CD4-positive, CD25-positive, alpha-beta regulatory T cell (primary cell): ENCODE results near the gene GRAP2. TPM values are rescaled to one million over a fixed set of nuclear protein-coding genes. Genes with fewer than 3 reads are reported as not detected.
A peak's percentile ranks its signal among the peaks of the same experiment; 100 is the strongest.

ENCODE experiments used
- ATAC-seq, 2 donors: fragments of 150-1000 bp; cut with Tn5 transposase; one replicate each; pipeline ENCODE4 v1.10.0; 2021; ENCODE audit warnings: low read depth in 2 of 2, moderate number of reproducible peaks in 2 of 2, moderate library complexity in 1 of 2
- DNase-seq, 3 donors: peaks; one replicate each; pipeline versions ENCODE4 v3.0.0 to v3.0.0-alpha.2; 2012 to 2022; ENCODE audit warnings: mixed read lengths in 1 of 3
- H3K27ac ChIP-seq: one replicate; pipeline ENCODE4 v1.7.0; 2013; ENCODE audit warnings: mild to moderate bottlenecking, low read length; ENCODE audit not compliant: insufficient read depth, poor library complexity, severe bottlenecking
- H3K27me3 ChIP-seq: one replicate; pipeline ENCODE4 v1.7.0; 2013; ENCODE audit warnings: low read length; ENCODE audit not compliant: control insufficient read depth, insufficient read depth
- H3K36me3 ChIP-seq: one replicate; pipeline ENCODE4 v1.7.0; 2013; ENCODE audit warnings: mild to moderate bottlenecking, low read length, moderate library complexity; ENCODE audit not compliant: control insufficient read depth, insufficient read depth
- H3K4me1 ChIP-seq: 2 replicates; pipeline ENCODE4 v1.7.0; 2013; ENCODE audit warnings: mild to moderate bottlenecking, low read length; ENCODE audit not compliant: insufficient read depth, control insufficient read depth, poor library complexity, severe bottlenecking
- H3K4me3 ChIP-seq: one replicate; pipeline ENCODE4 v1.7.0; 2013; ENCODE audit warnings: low read depth, mild to moderate bottlenecking, low read length, moderate library complexity
- H3K9me3 ChIP-seq, 2 experiments: 1 replicate in 1 of 2; 2 replicates in 1 of 2; pipeline ENCODE4 v1.7.0; 2013; ENCODE audit warnings: low read length in 2 of 2, mild to moderate bottlenecking in 1 of 2, moderate library complexity in 1 of 2; ENCODE audit not compliant: control insufficient read depth in 2 of 2
- H3K27ac Mint-ChIP-seq, 3 donors: one replicate each; pipeline ENCODE4 v1.8.0; 2020 to 2022; ENCODE audit warnings: mild to moderate bottlenecking in 3 of 3, mixed read lengths in 3 of 3, moderate library complexity in 2 of 3
- H3K27me3 Mint-ChIP-seq: one replicate; pipeline ENCODE4 v1.8.0; 2022; ENCODE audit warnings: mild to moderate bottlenecking, mixed read lengths
- H3K36me3 Mint-ChIP-seq: one replicate; pipeline ENCODE4 v1.8.0; 2020; ENCODE audit warnings: mixed read lengths
- H3K4me1 Mint-ChIP-seq, 4 donors: one replicate each; pipeline ENCODE4 v1.8.0; 2020 to 2022; ENCODE audit warnings: mixed read lengths in 4 of 4, mild to moderate bottlenecking in 1 of 4
- H3K4me3 Mint-ChIP-seq, 4 donors: one replicate each; pipeline ENCODE4 v1.8.0; 2020 to 2022; ENCODE audit warnings: mild to moderate bottlenecking in 4 of 4, mixed read lengths in 4 of 4, moderate library complexity in 3 of 4
- H3K9me3 Mint-ChIP-seq, 7 donors: one replicate each; pipeline ENCODE4 v1.8.0; 2020 to 2022; ENCODE audit warnings: mixed read lengths in 7 of 7, mild to moderate bottlenecking in 3 of 7, moderate library complexity in 2 of 7
- polyA plus RNA-seq, 4 donors: library from polyadenylated mRNA; unstranded; fragments of 300-500 nt; fragmentation: Illumina TruSeq; gene quantifications; one replicate each; pipeline ENCODE4 v1.2.3, GENCODE V29; 2021
- total RNA-seq: library from RNA; stranded (reverse); gene quantifications from one replicate; pipeline ENCODE4 v1.2.3, GENCODE V29; 2022

The GRAP2 gene
- total and polyA plus RNA-seq, 5 donors from 2014 or later, result 48.9 to 160 (median 55.3) TPM

GRCh38 chr22:39965748-39966147 lies 64.9 kb downstream of the GRAP2 start:
- ATAC-seq, result no peak
- Mint-ChIP-seq H3K4me1 (peaks cover 8 to 25% (median 18%) of the 10 kb centered on the region in 4 donors), H3K36me3 (peaks cover 60% of the 10 kb centered on the region)

GRCh38 chr22:39966470-39966869 lies 65.6 kb downstream of the GRAP2 start:
- peak overlapping the region in 1 of 3 donors; percentile 61 for H3K27ac Mint-ChIP-seq
- peaks cover 58% of the 10 kb centered on the region for H3K36me3 Mint-ChIP-seq
- H3K36me3 ChIP-seq, result peaks cover 94% of the 10 kb centered on the region

More at GRCh38 chr22:39965748-39966147, 64.9 kb downstream of the GRAP2 start:
- H3K27ac ChIP-seq, result no peak overlapping the region
- no peak overlapping the region for H3K4me3 ChIP-seq
- DNase-seq, result no peak
- Mint-ChIP-seq H3K27me3 (no peaks in the 10 kb centered on the region), H3K4me3 (no peak overlapping the region), H3K9me3 (no peaks in the 10 kb centered on the region), H3K27ac (peak overlapping the region in 1 of 3 donors; percentile 30)
- no peaks in the 10 kb centered on the region for H3K27me3 ChIP-seq
- no peaks in the 10 kb centered on the region for H3K9me3 ChIP-seq
- peaks cover 12% of the 10 kb centered on the region for H3K4me1 ChIP-seq
- H3K36me3 ChIP-seq, result peaks cover 87% of the 10 kb centered on the region

GRCh38 chr22:39967103-39967829 lies 66.4 kb downstream of the GRAP2 start:
- no peaks in the 10 kb centered on the region for H3K9me3 ChIP-seq
- H3K27ac Mint-ChIP-seq, result peak overlapping the region in 2 of 3 donors; percentile 48 to 49
- no peak overlapping the region for H3K4me3 ChIP-seq
- no peaks in the 10 kb centered on the region for H3K27me3 ChIP-seq
- no peak for DNase-seq
- H3K27ac ChIP-seq, result no peak overlapping the region
- no peaks in the 10 kb centered on the region for H3K9me3 Mint-ChIP-seq
- no peak for ATAC-seq
- peaks cover 0 to 12% (median 7%) of the 10 kb centered on the region in 4 donors for H3K4me1 Mint-ChIP-seq
- no peaks in the 10 kb centered on the region for H3K27me3 Mint-ChIP-seq
- no peaks in the 10 kb centered on the region for H3K4me1 ChIP-seq
- H3K36me3 ChIP-seq, result peaks cover 98% of the 10 kb centered on the region
- no peak overlapping the region for H3K4me3 Mint-ChIP-seq
- H3K36me3 Mint-ChIP-seq, result peaks cover 61% of the 10 kb centered on the region

More at GRCh38 chr22:39966470-39966869, 65.6 kb downstream of the GRAP2 start:
- Histone ChIP-seq H3K27me3 (no peaks in the 10 kb centered on the region), H3K4me3 (no peak overlapping the region), H3K27ac (no peak overlapping the region), H3K4me1 (peaks cover 7% of the 10 kb centered on the region), H3K9me3 (no peaks in the 10 kb centered on the region)
- ATAC-seq (no peak), DNase-seq (no peak)
- Mint-ChIP-seq H3K4me1 (peaks cover 6 to 18% (median 12%) of the 10 kb centered on the region in 4 donors), H3K4me3 (no peak overlapping the region), H3K27me3 (no peaks in the 10 kb centered on the region), H3K9me3 (no peaks in the 10 kb centered on the region)

GRCh38 chr22:39967996-39968972 lies 67.4 kb downstream of the GRAP2 start:
- no peaks in the 10 kb centered on the region for H3K27me3 ChIP-seq
- H3K4me3 ChIP-seq, result no peak overlapping the region
- H3K27ac ChIP-seq, result no peak overlapping the region
- Mint-ChIP-seq H3K27ac (peak overlapping the region in 2 of 3 donors; percentile 32 to 70), H3K4me3 (peak overlapping the region in 1 of 4 donors; percentile 13), H3K36me3 (peaks cover 66% of the 10 kb centered on the region), H3K27me3 (no peaks in the 10 kb centered on the region), H3K9me3 (peaks cover 0 to 1% (median 0%) of the 10 kb centered on the region in 7 donors), H3K4me1 (peaks cover 0 to 9% (median 6%) of the 10 kb centered on the region in 4 donors)
- H3K9me3 ChIP-seq, result no peaks in the 10 kb centered on the region
- no peaks in the 10 kb centered on the region for H3K4me1 ChIP-seq
- ATAC-seq (no peak), DNase-seq (no peak)
- H3K36me3 ChIP-seq, result peaks cover 98% of the 10 kb centered on the region

GRCh38 chr22:39970742-39971141 lies 69.9 kb downstream of the GRAP2 start:
- Mint-ChIP-seq H3K36me3 (peaks cover 65% of the 10 kb centered on the region), H3K4me3 (no peak overlapping the region), H3K27me3 (no peaks in the 10 kb centered on the region), H3K27ac (no peak overlapping the region), H3K4me1 (peaks cover 0 to 5% (median 2%) of the 10 kb centered on the region in 4 donors), H3K9me3 (peaks cover 0 to 1% (median 0%) of the 10 kb centered on the region in 7 donors)
- Histone ChIP-seq H3K4me1 (no peaks in the 10 kb centered on the region), H3K4me3 (no peak overlapping the region), H3K9me3 (no peaks in the 10 kb centered on the region), H3K27ac (peak overlapping the region; percentile 1), H3K27me3 (no peaks in the 10 kb centered on the region), H3K36me3 (peaks cover 83% of the 10 kb centered on the region)
- no peak for DNase-seq
- ATAC-seq, result no peak

- DNase-seq (no peak), ATAC-seq (no peak)
- Histone ChIP-seq H3K27me3 (no peaks in the 10 kb centered on the region), H3K9me3 (no peaks in the 10 kb centered on the region), H3K4me3 (no peak overlapping the region), H3K4me1 (no peaks in the 10 kb centered on the region), H3K27ac (no peak overlapping the region), H3K36me3 (peaks cover 66% of the 10 kb centered on the region)
- Mint-ChIP-seq H3K4me3 (peak overlapping the region in 1 of 4 donors; percentile 68), H3K27me3 (no peaks in the 10 kb centered on the region), H3K27ac (peak overlapping the region in 1 of 3 donors; percentile 82), H3K9me3 (peaks cover 0 to 1% (median 0%) of the 10 kb centered on the region in 7 donors), H3K4me1 (peaks cover 0 to 2% (median under 1%) of the 10 kb centered on the region in 4 donors), H3K36me3 (peaks cover 61% of the 10 kb centered on the region)
Observed at GRCh38 chr22:39972641-39973040, 71.8 kb downstream of the GRAP2 start.

GRCh38 chr22:39973656-39974055 lies 72.8 kb downstream of the GRAP2 start:
- no peaks in the 10 kb centered on the region for H3K27me3 ChIP-seq
- H3K9me3 Mint-ChIP-seq, result peaks cover 0 to 1% (median 0%) of the 10 kb centered on the region in 7 donors
- peaks cover 0 to 2% (median under 1%) of the 10 kb centered on the region in 4 donors for H3K4me1 Mint-ChIP-seq

More at GRCh38 chr22:39973656-39974055, 72.8 kb downstream of the GRAP2 start:
- Histone ChIP-seq H3K36me3 (peaks cover 56% of the 10 kb centered on the region), H3K9me3 (no peaks in the 10 kb centered on the region), H3K4me3 (no peak overlapping the region), H3K4me1 (no peaks in the 10 kb centered on the region), H3K27ac (no peak overlapping the region)
- Mint-ChIP-seq H3K27ac (peak overlapping the region; percentile 59 to 82 (median 60)), H3K4me3 (no peak overlapping the region), H3K36me3 (peaks cover 53% of the 10 kb centered on the region), H3K27me3 (no peaks in the 10 kb centered on the region)
- ATAC-seq (no peak), DNase-seq (no peak)
